Thymus (tissue), 11 donors: ENCODE results near the gene POU3F1. TPM values are rescaled to one million over a fixed set of nuclear protein-coding genes. Genes with fewer than 3 reads are reported as not detected.

Source experiments
- DNase-seq, 9 donors: peaks; one replicate each; pipeline ENCODE4 v3.0.0-alpha.2; 2013; ENCODE audit warnings: low spot score in 9 of 9, low read depth in 6 of 9, missing footprints in 1 of 9
- H3K27ac ChIP-seq, 2 donors: one replicate each; pipeline ENCODE4 v1.5.1; 2013; ENCODE audit warnings: control low read depth in 1 of 2, low read depth in 1 of 2, low read length in 1 of 2, mild to moderate bottlenecking in 1 of 2, moderate library complexity in 1 of 2
- H3K27me3 ChIP-seq, 2 donors: one replicate each; pipeline ENCODE4 v1.5.1; 2013; ENCODE audit warnings: low read length in 1 of 2; ENCODE audit not compliant: control insufficient read depth in 2 of 2, insufficient read depth in 1 of 2
- H3K36me3 ChIP-seq, 2 donors: one replicate each; pipeline ENCODE4 v1.5.1; 2013; ENCODE audit warnings: low read length in 1 of 2, mild to moderate bottlenecking in 1 of 2, moderate library complexity in 1 of 2; ENCODE audit not compliant: control insufficient read depth in 2 of 2, insufficient read depth in 2 of 2
- H3K4me1 ChIP-seq, 2 donors: one replicate each; pipeline ENCODE4 v1.5.1; 2013; ENCODE audit warnings: low read length in 2 of 2; ENCODE audit not compliant: control insufficient read depth in 2 of 2, insufficient read depth in 2 of 2
- H3K4me3 ChIP-seq, 2 donors: one replicate each; pipeline ENCODE4 v1.5.1; 2013; ENCODE audit warnings: low read length in 2 of 2, control low read depth in 1 of 2, mild to moderate bottlenecking in 1 of 2
- H3K9me3 ChIP-seq, 2 donors: one replicate each; pipeline ENCODE4 v1.5.1; 2013; ENCODE audit warnings: low read length in 1 of 2, mild to moderate bottlenecking in 1 of 2; ENCODE audit not compliant: control insufficient read depth in 2 of 2, insufficient read depth in 1 of 2
- WGBS: extraction: QIAGEN DNeasy Blood & Tissue Kit; methylation state at CpG from one replicate; pipeline ENCODE4 v1.1.7; 2013; 5-methylcytosine and 5-hydroxymethylcytosine counted together
- polyA plus RNA-seq: library from polyadenylated mRNA; stranded (reverse); fragments of 200-250 nt; gene quantifications from one replicate; pipeline ENCODE4 v1.2.3, GENCODE V29; 2013
- total RNA-seq: library from RNA; stranded (reverse); fragments of 120-200 nt; gene quantifications from one replicate; pipeline ENCODE4 v1.2.4, GENCODE V29; 2013
- donor health status: healthy.

The POU3F1 gene
- total and polyA plus RNA-seq, 2 donors: 0.09 to 0.30 TPM

DNA sequence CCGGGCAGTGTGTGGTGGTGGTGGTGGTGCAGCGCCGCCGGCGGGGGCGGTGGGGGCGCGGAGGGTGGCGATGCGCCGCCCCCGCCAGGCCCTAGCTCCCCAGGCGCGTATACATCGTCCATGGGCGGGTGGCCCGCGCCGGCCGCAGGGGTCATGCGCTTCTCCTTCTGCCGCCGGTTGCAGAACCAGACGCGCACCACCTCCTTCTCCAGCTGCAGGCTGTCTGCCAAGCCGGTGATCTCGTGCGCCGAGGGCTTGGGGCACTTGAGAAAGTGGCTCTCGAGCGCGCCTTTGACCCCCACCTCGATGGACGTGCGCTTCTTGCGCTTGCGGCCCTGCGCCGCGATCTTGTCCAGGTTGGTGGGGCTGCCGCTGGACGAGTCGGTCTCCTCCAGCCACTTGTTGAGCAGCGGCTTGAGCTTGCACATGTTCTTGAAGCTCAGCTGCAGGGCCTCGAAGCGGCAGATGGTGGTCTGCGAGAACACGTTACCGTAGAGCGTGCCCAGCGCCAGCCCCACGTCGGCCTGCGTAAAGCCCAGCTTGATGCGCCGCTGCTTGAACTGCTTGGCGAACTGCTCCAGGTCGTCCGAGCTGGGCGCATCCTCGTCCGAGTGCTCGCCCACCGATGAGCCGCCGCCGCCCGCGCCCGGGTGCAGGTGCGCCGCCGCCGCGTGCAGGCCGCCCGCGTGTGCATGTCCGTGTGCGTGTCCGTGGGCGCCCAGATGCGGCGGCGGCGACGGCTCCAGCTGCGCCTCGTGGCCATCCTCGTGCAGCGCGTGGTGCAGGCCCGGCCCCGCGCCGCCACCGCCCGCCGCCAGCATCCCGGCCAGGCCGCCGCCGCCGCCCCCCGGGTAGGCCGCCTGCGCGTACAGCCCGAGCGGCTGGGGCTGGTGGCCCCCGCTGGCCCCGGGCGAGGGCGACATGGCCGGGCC, 926 bp downstream of the POU3F1 start:
- peak in 1 of 9 donors; percentile 18 for DNase-seq
- peak overlapping the region in 1 of 2 donors; percentile 52 for H3K4me3 ChIP-seq
- H3K27me3 ChIP-seq: peaks cover 79 to 90% of the 10 kb centered on the region in 2 donors
- H3K27ac ChIP-seq: no peak overlapping the region
- no peaks in the 10 kb centered on the region for H3K9me3 ChIP-seq
- peaks cover 9 to 14% of the 10 kb centered on the region in 2 donors for H3K4me1 ChIP-seq
- H3K36me3 ChIP-seq: no peaks in the 10 kb centered on the region
- WGBS: 5% methylated on average over 115 of the region's 115 CpGs

DNA sequence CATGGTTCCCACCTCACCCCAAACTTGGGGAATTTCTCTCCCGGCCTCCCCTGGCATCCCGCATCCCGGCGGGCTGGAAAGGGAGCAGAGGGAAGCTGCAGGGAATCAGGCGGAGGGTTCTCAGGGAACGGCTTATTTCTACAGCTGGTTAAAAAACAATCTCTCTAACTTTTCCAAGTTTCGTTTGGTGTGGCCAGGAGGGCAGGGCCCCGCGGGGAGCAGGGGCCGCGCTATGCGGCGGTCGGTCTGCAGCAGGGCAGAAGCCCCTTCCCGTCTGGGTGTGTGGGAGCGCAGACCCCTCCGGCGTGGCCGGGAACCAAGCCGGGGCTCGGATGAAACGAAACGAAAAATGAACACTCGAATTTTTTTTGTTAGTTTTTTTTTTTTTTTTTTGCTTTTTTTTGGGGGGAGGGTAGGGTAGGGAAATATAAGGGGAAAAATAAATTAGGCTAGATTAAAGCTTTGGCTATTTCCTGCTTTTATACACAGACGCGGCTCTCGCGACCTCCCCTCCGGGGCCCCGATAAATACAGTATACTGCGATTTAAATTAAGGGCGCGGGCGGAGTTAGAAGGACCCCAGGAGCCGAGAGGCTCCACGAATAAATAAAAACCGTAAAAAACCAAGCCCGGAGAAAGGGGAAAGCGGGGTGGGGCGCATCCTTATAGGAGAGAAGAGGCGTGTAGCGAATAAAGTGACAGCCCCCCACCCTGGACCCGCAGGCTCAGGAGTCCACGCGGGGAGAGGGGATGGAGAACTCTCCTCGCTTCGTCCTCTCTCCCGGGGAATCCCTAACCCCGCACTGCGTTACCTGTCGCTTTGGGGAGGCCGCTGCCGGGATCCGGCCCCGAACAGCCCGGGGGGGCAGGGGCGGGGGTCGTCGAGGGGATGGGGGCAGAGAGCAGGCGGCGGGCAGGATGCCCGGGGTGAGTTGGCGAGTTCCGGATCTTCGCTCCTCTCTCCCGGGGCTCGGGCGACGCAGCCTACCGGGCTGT, 2.1 kb downstream of the POU3F1 start:
- H3K4me3 ChIP-seq: peak overlapping the region in 1 of 2 donors; percentile 15
- WGBS: 5% methylated on average over 70 of the region's 70 CpGs
- DNase-seq: no peak
- H3K27ac ChIP-seq: no peak overlapping the region
- no peaks in the 10 kb centered on the region for H3K36me3 ChIP-seq
- peaks cover 81 to 86% of the 10 kb centered on the region in 2 donors for H3K27me3 ChIP-seq
- H3K9me3 ChIP-seq: no peaks in the 10 kb centered on the region
- peaks cover 9 to 14% of the 10 kb centered on the region in 2 donors for H3K4me1 ChIP-seq

DNA sequence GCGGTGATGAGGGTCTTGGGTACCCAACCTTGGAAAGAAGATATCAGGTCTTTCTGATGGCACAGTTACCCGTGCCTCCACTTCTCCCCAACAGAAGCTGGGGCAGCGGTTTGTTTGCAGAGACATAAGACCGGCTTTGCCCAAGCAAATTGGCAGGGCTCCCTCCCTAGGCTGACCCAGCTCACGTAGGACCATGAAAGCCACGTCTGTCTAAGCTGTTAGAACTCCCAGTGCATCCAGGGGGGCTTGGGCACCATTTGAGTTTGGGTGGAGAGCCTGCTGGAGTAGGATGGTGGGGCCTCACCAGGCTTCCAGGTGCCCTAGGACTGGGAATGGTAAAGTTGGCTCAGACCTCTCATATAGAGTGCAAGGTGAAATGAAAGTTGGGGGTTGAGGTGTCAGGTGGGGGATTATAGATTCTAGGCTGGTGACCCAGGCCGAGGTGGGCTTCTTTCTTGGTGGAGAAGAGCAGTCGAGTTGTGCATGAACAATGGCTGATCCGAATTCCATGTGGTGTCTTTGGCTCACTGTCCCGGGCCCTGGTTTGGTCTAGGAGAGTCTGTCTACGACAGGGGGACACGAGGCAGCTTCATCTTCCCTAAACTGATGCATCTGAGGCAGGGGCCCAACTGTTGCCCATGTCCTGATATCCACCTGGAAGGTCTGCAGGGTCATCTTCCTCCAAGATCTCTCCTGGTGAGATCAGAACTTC, 3.4 kb downstream of the POU3F1 start:
- Histone ChIP-seq H3K4me3 (no peak overlapping the region), H3K4me1 (peaks cover 9 to 14% of the 10 kb centered on the region in 2 donors), H3K27me3 (peaks cover 77 to 85% of the 10 kb centered on the region in 2 donors), H3K27ac (no peak overlapping the region), H3K36me3 (no peaks in the 10 kb centered on the region), H3K9me3 (no peaks in the 10 kb centered on the region)
- WGBS: 87% methylated on average over 12 of the region's 12 CpGs
- no peak for DNase-seq

DNA sequence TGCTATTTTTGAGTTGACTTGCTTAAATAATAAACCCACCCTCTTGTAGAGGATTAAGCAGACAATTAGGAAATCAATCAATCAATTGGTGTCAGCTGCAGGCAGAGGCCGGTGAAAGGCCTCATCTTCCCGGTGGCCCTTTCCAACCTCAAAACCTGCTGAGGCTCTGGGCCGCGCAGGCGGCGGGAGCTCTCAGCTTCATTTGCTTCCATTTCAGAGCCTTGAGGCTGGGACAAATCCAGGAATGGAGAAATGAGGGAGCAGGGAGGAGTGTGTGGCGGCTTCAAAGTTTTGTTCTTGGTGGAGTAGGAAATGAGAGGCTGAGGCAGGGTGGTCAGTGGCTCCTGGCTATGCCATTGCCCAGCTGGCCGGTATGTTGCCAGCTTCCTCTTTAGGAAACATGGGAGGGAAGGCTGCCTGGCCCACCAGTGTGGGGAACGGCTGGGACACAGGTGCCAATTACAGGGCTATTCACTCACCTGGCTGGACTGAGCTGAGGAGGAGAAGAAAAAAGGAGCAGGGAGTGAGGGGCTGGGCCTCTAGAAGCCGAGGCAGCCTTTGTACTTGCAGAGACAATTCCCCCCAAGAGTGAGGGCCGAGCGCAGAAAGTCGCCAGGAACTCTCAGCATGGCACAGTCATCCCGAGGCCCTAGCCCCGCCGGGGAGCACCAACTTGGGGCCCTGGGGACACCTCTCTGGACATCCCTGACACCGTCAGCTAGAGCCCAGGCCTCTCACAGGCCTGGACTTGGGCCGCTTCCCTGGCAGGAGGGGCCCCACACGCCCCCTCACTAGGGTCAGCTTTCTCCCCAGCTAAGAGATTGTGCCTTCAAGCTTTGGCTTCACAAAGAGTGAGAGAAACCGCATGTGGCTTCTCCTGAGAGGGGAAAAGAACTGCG, 4.4 kb downstream of the POU3F1 start:
- Histone ChIP-seq H3K4me1 (peaks cover 9 to 12% of the 10 kb centered on the region in 2 donors), H3K27ac (no peak overlapping the region), H3K27me3 (peaks cover 67 to 74% of the 10 kb centered on the region in 2 donors), H3K9me3 (no peaks in the 10 kb centered on the region), H3K4me3 (no peak overlapping the region), H3K36me3 (no peaks in the 10 kb centered on the region)
- 84% methylated on average over 21 of the region's 21 CpGs for WGBS
- no peak for DNase-seq

DNA sequence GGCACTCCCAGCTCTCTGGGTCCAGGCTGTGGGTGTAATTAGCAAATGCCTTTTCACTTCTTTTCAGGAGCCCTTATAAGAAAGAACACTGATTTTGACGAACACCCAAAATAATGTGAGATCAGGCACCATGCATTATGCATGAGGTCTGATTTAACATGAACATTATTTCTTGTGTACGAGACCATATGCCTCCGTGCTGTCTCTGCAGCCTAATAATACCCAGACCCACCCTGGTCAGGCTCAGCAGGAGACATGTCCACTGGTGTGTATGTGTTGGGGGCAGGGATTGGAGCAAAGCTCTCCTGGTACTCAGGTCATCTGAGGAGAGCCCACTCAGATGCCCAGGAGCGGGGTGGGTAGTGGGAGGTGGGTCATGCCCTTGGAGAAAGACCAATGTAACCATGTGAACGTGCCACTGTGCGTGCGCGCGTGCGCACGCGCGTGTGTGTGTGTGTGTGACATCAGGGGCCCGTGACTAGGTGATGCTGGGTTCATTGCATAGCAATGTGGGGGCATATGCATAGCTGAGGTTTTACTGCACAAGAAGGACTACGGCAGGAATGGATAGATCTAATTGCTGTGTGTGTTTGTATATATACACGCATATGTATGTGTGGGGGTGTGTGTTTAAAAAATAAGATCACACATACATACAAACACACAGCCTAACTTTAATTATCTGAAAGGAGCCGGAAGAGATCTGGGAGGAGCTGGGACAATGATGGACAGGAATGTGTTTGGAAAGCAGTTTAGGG, 7.1 kb downstream of the POU3F1 start:
- Histone ChIP-seq H3K27ac (no peak overlapping the region), H3K27me3 (peaks cover 41 to 55% of the 10 kb centered on the region in 2 donors), H3K4me3 (no peak overlapping the region), H3K36me3 (no peaks in the 10 kb centered on the region), H3K4me1 (peaks cover 0 to 5% of the 10 kb centered on the region in 2 donors), H3K9me3 (no peaks in the 10 kb centered on the region)
- WGBS: 96% methylated on average over 17 of the region's 17 CpGs
- no peak for DNase-seq

DNA sequence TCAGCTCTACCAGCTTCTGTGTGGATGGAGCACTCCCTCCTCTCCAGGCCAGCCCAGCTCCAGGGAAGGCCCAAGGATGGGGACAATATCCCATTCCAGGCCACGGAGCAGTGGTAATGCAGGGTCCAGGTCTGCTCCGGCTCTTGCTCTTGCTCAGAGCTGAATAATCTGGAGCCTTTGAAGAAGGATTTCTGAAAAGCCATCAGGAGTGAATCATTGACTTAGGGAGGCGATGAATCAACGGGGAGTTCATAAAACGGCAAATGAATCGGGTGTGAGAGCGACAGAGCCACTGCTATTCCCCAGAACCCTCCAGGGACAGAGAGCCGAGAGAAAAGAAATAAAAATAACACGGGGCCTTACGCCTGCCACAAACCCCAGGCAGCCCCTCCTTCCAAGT, 7.7 kb downstream of the POU3F1 start:
- WGBS: 96% methylated on average over 10 of the region's 10 CpGs
- no peak for DNase-seq

DNA sequence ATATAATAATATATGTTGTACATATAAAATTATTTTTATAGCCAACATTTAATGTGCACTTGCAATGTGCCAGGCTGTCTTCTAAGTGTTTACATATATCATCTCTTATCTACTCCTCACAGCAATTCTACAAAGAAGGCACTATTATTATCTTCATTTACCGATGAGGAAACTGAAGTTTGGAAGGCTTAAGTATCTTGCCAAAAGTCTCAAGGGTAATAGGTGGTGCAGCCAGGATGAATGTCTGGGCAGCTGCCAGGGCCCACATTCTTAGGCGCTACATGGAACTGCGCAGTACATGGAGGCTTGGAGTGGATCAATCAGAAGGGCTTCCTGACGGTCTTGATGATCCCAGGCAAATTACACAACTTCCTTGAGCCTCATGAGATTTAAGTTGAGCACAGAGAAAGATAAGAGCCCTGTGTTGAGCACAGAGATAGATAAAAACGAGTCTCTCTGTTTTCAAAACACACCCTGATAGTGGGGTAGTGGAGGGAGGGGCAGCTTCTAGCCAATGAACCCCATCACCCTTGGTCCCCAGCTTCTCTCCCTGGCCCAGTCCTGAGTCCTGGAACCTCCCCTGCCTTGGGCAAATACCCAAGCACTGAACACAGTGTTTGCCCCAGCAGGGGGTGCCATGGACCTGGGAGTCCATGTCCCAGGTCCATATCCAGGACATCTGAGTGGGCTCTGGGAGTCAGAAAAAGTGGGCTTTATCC, 9.2 kb downstream of the POU3F1 start:
- H3K4me1 ChIP-seq: no peaks in the 10 kb centered on the region
- 86% methylated on average over 5 of the region's 5 CpGs for WGBS
- no peak for DNase-seq
- H3K27ac ChIP-seq: no peak overlapping the region
- no peaks in the 10 kb centered on the region for H3K36me3 ChIP-seq
- peaks cover 22 to 34% of the 10 kb centered on the region in 2 donors for H3K27me3 ChIP-seq
- H3K4me3 ChIP-seq: no peak overlapping the region
- H3K9me3 ChIP-seq: no peaks in the 10 kb centered on the region

More for the DNA sequence above, 7.7 kb downstream of the POU3F1 start:
- H3K36me3 ChIP-seq: no peaks in the 10 kb centered on the region
- no peak overlapping the region for H3K4me3 ChIP-seq
- H3K27ac ChIP-seq: no peak overlapping the region
- no peaks in the 10 kb centered on the region for H3K4me1 ChIP-seq
- no peaks in the 10 kb centered on the region for H3K9me3 ChIP-seq
- H3K27me3 ChIP-seq: peaks cover 34 to 49% of the 10 kb centered on the region in 2 donors
